ENCODE data around the gene ZBTB43. TPM values are rescaled to one million over a fixed set of nuclear protein-coding genes. Genes with fewer than 3 reads are reported as not detected.

The ZBTB43 gene
- total RNA-seq, 1 donor from 2014 or later, result 20.3 TPM

DNA sequence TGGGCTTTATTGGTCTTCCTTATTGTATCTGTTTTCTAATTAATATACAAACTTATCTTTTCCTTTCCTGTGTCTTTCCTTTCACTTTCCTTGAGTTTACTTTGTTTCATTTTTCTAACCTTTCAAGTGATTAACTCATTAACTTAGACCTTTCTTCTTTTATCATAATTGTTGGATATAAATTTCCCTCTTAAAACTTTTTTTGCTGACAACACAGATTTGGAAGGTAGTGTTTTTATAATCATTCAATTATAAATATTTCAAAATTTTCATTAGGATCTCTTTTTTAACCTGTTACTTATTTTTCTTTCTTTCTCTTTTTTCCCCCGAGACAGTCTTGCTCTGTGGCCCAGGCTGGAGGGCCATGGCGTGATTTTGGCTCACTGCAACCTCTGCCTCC lies 6.9 kb upstream of the ZBTB43 start:
- H3K27ac Mint-ChIP-seq, result no peak overlapping the region
- TF ChIP-seq, protein P1, sequence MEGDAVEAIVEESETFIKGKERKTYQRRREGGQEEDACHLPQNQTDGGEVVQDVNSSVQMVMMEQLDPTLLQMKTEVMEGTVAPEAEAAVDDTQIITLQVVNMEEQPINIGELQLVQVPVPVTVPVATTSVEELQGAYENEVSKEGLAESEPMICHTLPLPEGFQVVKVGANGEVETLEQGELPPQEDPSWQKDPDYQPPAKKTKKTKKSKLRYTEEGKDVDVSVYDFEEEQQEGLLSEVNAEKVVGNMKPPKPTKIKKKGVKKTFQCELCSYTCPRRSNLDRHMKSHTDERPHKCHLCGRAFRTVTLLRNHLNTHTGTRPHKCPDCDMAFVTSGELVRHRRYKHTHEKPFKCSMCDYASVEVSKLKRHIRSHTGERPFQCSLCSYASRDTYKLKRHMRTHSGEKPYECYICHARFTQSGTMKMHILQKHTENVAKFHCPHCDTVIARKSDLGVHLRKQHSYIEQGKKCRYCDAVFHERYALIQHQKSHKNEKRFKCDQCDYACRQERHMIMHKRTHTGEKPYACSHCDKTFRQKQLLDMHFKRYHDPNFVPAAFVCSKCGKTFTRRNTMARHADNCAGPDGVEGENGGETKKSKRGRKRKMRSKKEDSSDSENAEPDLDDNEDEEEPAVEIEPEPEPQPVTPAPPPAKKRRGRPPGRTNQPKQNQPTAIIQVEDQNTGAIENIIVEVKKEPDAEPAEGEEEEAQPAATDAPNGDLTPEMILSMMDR (IDR thresholded peaks at IDR 0.05), result no peak
- DNase-seq (no peak), ATAC-seq (ENCODE audit: low read depth) (no peak)
- ChIA-PET POLR2A (interaction anchor here (0.7 kb wide), 1 partner anchor 220 kb away, joined by 4 read pairs; no protein-coding TSS in a partner anchor), CTCF (no interaction called here)
- H3K4me1 Mint-ChIP-seq, result no peaks in the 10 kb centered on the region
- intact Hi-C loops (cut with micrococcal nuclease), result no loop called here
- H3K36me3 Mint-ChIP-seq (ENCODE audit: low read depth), result no peaks in the 10 kb centered on the region
- H3K4me3 Mint-ChIP-seq, result no peak overlapping the region
- peaks cover 2% of the 10 kb centered on the region for H3K9me3 Mint-ChIP-seq
- H3K27me3 Mint-ChIP-seq, result peaks cover 11% of the 10 kb centered on the region

DNA sequence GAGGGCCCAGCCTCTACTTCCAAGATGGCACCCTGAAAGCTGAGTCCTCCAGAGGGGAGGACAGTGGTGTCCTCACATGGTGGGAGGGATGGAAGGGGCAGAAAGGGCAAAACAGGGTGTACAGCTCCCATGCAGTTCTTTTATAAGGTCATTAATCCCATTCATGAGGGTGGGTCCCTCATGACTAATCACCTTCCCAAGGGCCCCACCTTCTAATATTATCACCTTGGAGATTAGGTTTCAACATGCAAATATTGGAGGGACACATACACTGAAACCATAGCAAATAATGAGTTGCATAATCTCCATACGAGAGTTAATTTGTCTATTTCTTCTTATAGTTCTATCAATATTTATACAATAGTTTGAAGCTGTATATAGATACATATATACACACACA lies 5.8 kb upstream of the ZBTB43 start:
- ChIA-PET CTCF (interaction anchor here (1.2 kb wide), 1 partner anchor 93 kb away, joined by 4 read pairs; no protein-coding TSS in a partner anchor), POLR2A (no interaction called here)
- ATAC-seq (ENCODE audit: low read depth), result no peak
- peaks cover 2% of the 10 kb centered on the region for H3K4me1 Mint-ChIP-seq
- no peak overlapping the region for H3K4me3 Mint-ChIP-seq
- H3K27ac Mint-ChIP-seq, result no peak overlapping the region
- H3K27me3 Mint-ChIP-seq, result peaks cover 5% of the 10 kb centered on the region
- TF ChIP-seq, protein P1 (IDR thresholded peaks at IDR 0.05), result no peak
- H3K9me3 Mint-ChIP-seq, result peaks cover 2% of the 10 kb centered on the region
- H3K36me3 Mint-ChIP-seq (ENCODE audit: low read depth), result no peaks in the 10 kb centered on the region
- no peak for DNase-seq
- intact Hi-C loops (cut with micrococcal nuclease), result no loop called here

DNA sequence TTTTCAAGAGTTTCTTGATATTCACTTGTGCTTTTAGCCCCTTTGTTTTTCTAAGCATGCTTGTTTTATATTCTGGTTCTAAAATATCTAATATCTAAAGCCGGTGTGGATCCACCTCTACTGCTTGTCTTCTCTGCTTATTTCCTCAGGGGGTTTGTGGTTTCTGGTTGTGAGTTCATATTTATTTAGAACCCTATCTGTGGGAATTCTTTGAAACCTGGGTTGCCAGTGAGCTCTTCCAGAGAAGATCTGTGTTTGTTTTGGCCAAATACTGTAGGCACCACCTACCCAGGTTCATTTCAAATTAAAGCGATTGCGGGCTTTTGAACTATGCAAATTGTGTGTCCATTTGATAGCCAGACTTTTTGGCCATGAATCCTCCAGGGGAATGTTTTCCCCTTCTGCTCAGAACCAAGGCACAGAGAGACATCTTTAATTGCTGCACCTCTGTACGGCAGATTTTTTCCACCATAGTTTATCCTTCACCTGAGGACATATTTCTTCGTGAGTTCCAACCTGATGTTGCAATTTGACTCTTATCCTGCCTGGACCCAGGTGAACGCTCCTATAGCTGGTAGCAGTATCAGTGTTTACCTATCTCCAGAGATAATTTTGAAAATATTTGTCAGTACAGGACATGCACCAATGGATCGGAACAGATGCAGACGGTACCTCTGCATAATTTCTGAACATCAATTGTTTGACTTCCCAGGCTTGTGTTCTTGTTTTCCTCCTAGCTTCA lies 2.4 kb upstream of the ZBTB43 start:
- peaks cover 26% of the 10 kb centered on the region for H3K4me1 Mint-ChIP-seq
- ChIA-PET POLR2A (no interaction called here), CTCF (interaction anchor here (0.5 kb wide), 1 partner anchor 192 kb away, joined by 3 read pairs; no protein-coding TSS in a partner anchor)
- DNase-seq (no peak), ATAC-seq (ENCODE audit: low read depth) (no peak)
- TF ChIP-seq, protein P1 (IDR thresholded peaks at IDR 0.05), result no peak
- no peak overlapping the region for H3K4me3 Mint-ChIP-seq
- peaks cover 11% of the 10 kb centered on the region for H3K36me3 Mint-ChIP-seq (ENCODE audit: low read depth)
- H3K9me3 Mint-ChIP-seq, result no peaks in the 10 kb centered on the region
- intact Hi-C loops (cut with micrococcal nuclease), result loop anchor here (10.0 kb wide), 1 partner anchor 1558 kb away; the partner anchor contains the start of gene HSPA5
- H3K27me3 Mint-ChIP-seq, result no peaks in the 10 kb centered on the region
- H3K27ac Mint-ChIP-seq, result no peak overlapping the region

GRCh38 chr9:126804198-126804695 lies 593 bp upstream of the ZBTB43 start:
- intact Hi-C loops (cut with micrococcal nuclease), result loop anchor here (2.0 to 10.0 kb wide), 3 partner anchors 57 to 1559 kb away; partner anchors contain the start of genes HSPA5, RALGPS1 and ZBTB34
- TF ChIP-seq, protein P1 (IDR thresholded peaks at IDR 0.05), result no peak
- CTCF ChIA-PET, result interaction anchor here (0.5 to 1.9 kb wide), 5 partner anchors 22 to 99 kb away, joined by 3 to 6 read pairs (median 4); no protein-coding TSS in a partner anchor
- peaks cover 31% of the 10 kb centered on the region for H3K4me1 Mint-ChIP-seq
- H3K27ac Mint-ChIP-seq, result peak overlapping the region; percentile 93
- H3K27me3 Mint-ChIP-seq, result no peaks in the 10 kb centered on the region
- POLR2A ChIA-PET, result interaction anchor here (0.6 to 2.0 kb wide), 9 partner anchors 21 to 1563 kb away, joined by 3 to 25 read pairs (median 4); partner anchors contain the start of genes GAPVD1, HSPA5, LRSAM1 and RPL12
- DNase-seq (no peak), ATAC-seq (ENCODE audit: low read depth) (no peak)
- H3K9me3 Mint-ChIP-seq, result no peaks in the 10 kb centered on the region
- peaks cover 19% of the 10 kb centered on the region for H3K36me3 Mint-ChIP-seq (ENCODE audit: low read depth)
- peak overlapping the region; percentile 92 for H3K4me3 Mint-ChIP-seq

All from activated B cell treated with CpG ODN at 0.5 μM for 24 hours (primary cell).